ENCODE measurements around the gene OPN3.

OPN3 gene

GRCh38 chr1:241638909-241639622 is 1.1 kb downstream of the OPN3 start:
- no peaks in the 10 kb centered on the region for H3K27me3 Mint-ChIP-seq
- H3K9me3 Mint-ChIP-seq = peaks cover 10 to 19% of the 10 kb centered on the region in 2 donors
- peaks cover 30 to 69% of the 10 kb centered on the region in 2 donors for H3K4me1 Mint-ChIP-seq
- peaks cover 26 to 43% of the 10 kb centered on the region in 2 donors for H3K36me3 Mint-ChIP-seq
- no peak for DNase-seq
- H3K27ac Mint-ChIP-seq = peak overlapping the region; percentile 96
- no peak for ATAC-seq (replicated peaks)
- peak overlapping the region; percentile 97 to 99 for H3K4me3 Mint-ChIP-seq

DNA sequence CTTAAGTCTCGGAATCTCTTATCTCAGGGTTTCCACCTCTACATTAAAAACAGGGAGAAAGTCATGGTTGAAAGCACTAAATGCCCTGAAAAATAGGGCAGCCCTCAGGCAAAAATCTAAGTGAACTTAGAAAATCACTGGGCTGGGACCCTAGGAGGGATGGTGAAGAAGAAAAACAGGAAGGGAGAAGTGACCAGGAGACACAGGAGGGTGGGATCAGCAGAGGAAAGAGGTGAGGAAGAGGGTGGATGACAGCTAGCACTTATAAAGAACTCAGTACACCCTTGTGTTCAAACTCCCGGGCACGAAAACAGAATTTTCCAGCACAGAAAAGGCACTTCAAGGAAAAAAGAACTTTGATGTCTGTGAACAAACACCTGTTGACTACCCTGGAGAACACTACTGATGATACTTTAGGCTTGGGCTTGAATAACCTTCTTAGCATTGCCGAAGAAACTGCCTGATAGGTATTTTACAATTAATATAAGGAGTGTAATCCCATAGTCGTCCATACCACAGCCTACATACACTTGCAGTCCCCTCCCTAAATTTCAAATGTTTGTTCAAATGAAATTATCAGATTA is 2.0 kb downstream of the OPN3 start:
- Mint-ChIP-seq H3K4me1 (peaks cover 27 to 65% of the 10 kb centered on the region in 2 donors), H3K36me3 (peaks cover 30 to 44% of the 10 kb centered on the region in 2 donors), H3K9me3 (peaks cover 6 to 14% of the 10 kb centered on the region in 2 donors), H3K27me3 (no peaks in the 10 kb centered on the region), H3K27ac (peak overlapping the region; percentile 72), H3K4me3 (peak overlapping the region; percentile 87 to 99)
- DNase-seq (no peak), ATAC-seq (replicated peaks) (no peak)

- Mint-ChIP-seq H3K9me3 (peaks cover 5 to 14% of the 10 kb centered on the region in 2 donors), H3K27ac (peak overlapping the region; percentile 73), H3K36me3 (peaks cover 30 to 44% of the 10 kb centered on the region in 2 donors), H3K27me3 (no peaks in the 10 kb centered on the region), H3K4me3 (peak overlapping the region; percentile 87 to 99), H3K4me1 (peaks cover 27 to 64% of the 10 kb centered on the region in 2 donors)
- no peak for DNase-seq
- ATAC-seq (replicated peaks) = no peak
These were observed 2.6 kb downstream of the OPN3 start for GRCh38 chr1:241637604-241638003.

- Mint-ChIP-seq H3K9me3 (peaks cover 1 to 9% of the 10 kb centered on the region in 2 donors), H3K4me1 (peaks cover 29 to 67% of the 10 kb centered on the region in 2 donors), H3K4me3 (peak overlapping the region; percentile 87 to 99), H3K27me3 (no peaks in the 10 kb centered on the region), H3K27ac (peak overlapping the region; percentile 73), H3K36me3 (peaks cover 29 to 44% of the 10 kb centered on the region in 2 donors)
- DNase-seq (no peak), ATAC-seq (replicated peaks) (no peak)
These were observed 3.1 kb downstream of the OPN3 start for GRCh38 chr1:241637046-241637590.

- Mint-ChIP-seq H3K36me3 (peaks cover 33 to 51% of the 10 kb centered on the region in 2 donors), H3K9me3 (peaks cover 2 to 4% of the 10 kb centered on the region in 2 donors), H3K27me3 (no peaks in the 10 kb centered on the region), H3K4me3 (peak overlapping the region in 1 of 2 donors; percentile 29), H3K27ac (peak overlapping the region; percentile 88), H3K4me1 (peaks cover 31 to 73% of the 10 kb centered on the region in 2 donors)
- DNase-seq (no peak), ATAC-seq (replicated peaks) (no peak)
These were observed 3.9 kb downstream of the OPN3 start for GRCh38 chr1:241636291-241636690.

DNA sequence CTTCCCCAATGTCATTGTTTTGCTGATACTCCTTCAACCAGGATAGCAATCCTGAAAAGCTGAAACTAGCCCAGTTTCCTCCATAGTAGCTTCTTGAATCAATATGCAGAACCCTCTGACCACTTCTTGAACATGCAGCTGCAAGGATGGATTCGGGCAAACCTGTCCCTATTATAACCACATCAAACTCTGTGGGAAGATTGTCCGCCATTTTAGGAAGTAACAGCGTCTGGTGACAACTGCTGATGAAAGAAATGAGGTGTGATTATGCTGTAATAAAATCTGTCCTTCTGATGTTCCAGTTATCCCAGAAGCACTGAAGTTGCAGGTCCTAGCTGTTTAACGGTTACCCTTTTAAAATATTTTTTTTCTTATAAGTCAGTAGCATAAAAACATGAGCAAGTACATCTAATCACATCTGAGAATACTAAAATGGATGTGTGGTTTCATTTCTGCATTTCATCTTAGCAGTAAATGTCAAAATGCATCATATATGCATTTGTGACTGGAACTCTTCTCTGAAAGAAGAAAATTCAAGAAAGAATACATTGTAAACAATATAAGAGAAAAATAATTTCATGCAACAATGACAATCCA is 4.5 kb downstream of the OPN3 start:
- no peak for ATAC-seq (replicated peaks)
- peak overlapping the region; percentile 41 to 60 for H3K4me3 Mint-ChIP-seq
- H3K4me1 Mint-ChIP-seq = peaks cover 26 to 68% of the 10 kb centered on the region in 2 donors

DNA sequence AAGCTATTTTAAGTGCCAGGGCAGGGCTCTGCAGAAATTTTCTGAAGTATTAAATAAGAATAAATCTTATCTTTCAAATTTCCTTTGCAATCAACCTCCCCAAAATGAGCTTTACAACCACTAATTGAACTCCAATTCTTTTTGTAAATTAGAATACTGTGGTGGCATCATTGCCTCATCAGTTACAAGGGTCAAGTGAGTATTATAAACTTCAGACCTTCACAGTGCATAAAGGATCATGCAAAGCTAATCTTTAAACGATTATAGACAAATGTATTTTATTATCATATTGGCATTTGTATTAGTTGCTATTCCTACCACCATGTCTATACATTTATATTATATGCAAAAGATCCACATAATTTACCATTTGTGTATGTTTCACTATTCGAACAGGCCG is 7.2 kb downstream of the OPN3 start:
- ATAC-seq (replicated peaks) (no peak), DNase-seq (no peak)
- Mint-ChIP-seq H3K4me1 (peaks cover 26 to 64% of the 10 kb centered on the region in 2 donors), H3K9me3 (peaks cover 2 to 4% of the 10 kb centered on the region in 2 donors), H3K27me3 (no peaks in the 10 kb centered on the region), H3K27ac (no peak overlapping the region), H3K4me3 (no peak overlapping the region), H3K36me3 (peaks cover 29 to 46% of the 10 kb centered on the region in 2 donors)

More for the DNA sequence above, 4.5 kb downstream of the OPN3 start:
- DNase-seq = no peak
- Mint-ChIP-seq H3K27ac (peak overlapping the region; percentile 88), H3K36me3 (peaks cover 33 to 53% of the 10 kb centered on the region in 2 donors), H3K27me3 (no peaks in the 10 kb centered on the region), H3K9me3 (peaks cover 2 to 4% of the 10 kb centered on the region in 2 donors)

- DNase-seq (no peak), ATAC-seq (replicated peaks) (no peak)
- no peak overlapping the region for H3K27ac Mint-ChIP-seq
- H3K4me1 Mint-ChIP-seq = peaks cover 25 to 55% of the 10 kb centered on the region in 2 donors
- H3K27me3 Mint-ChIP-seq = no peaks in the 10 kb centered on the region
- H3K4me3 Mint-ChIP-seq = peak overlapping the region in 1 of 2 donors; percentile 4
- peaks cover 30 to 38% of the 10 kb centered on the region in 2 donors for H3K36me3 Mint-ChIP-seq
- peaks cover 2 to 4% of the 10 kb centered on the region in 2 donors for H3K9me3 Mint-ChIP-seq
These were observed 8.5 kb downstream of the OPN3 start for GRCh38 chr1:241631674-241632073.

GRCh38 chr1:241630899-241631298 is 9.3 kb downstream of the OPN3 start:
- Mint-ChIP-seq H3K27ac (no peak overlapping the region), H3K4me3 (no peak overlapping the region), H3K36me3 (peaks cover 31 to 37% of the 10 kb centered on the region in 2 donors), H3K4me1 (peaks cover 25 to 49% of the 10 kb centered on the region in 2 donors), H3K27me3 (no peaks in the 10 kb centered on the region), H3K9me3 (peaks cover 2 to 4% of the 10 kb centered on the region in 2 donors)
- ATAC-seq (replicated peaks) (no peak), DNase-seq (no peak)

DNA sequence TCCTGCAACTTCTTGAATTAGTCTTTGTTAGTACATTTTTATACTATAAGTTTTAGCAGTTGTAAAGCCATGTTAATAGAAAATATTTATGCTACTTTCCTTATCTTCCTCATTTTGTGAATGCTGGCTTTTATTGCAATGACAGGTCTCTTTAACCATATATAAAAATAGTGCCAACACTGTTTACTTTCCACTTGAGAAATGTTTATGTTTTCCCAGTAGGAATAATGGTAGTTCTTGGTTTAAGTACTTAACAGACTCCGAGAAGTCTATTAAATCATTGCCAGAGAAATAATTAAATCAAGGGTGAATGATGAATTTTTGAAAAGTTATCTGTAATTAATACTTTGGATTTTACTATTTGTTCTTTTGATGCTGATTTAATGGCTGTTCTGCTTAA is 9.7 kb downstream of the OPN3 start:
- no peak overlapping the region for H3K27ac Mint-ChIP-seq
- peaks cover 2 to 4% of the 10 kb centered on the region in 2 donors for H3K9me3 Mint-ChIP-seq
- H3K27me3 Mint-ChIP-seq = no peaks in the 10 kb centered on the region
- H3K36me3 Mint-ChIP-seq = peaks cover 31 to 35% of the 10 kb centered on the region in 2 donors
- peaks cover 23 to 45% of the 10 kb centered on the region in 2 donors for H3K4me1 Mint-ChIP-seq
- ATAC-seq (replicated peaks) (no peak), DNase-seq (no peak)
- H3K4me3 Mint-ChIP-seq = peak overlapping the region; percentile 17 to 22

DNA sequence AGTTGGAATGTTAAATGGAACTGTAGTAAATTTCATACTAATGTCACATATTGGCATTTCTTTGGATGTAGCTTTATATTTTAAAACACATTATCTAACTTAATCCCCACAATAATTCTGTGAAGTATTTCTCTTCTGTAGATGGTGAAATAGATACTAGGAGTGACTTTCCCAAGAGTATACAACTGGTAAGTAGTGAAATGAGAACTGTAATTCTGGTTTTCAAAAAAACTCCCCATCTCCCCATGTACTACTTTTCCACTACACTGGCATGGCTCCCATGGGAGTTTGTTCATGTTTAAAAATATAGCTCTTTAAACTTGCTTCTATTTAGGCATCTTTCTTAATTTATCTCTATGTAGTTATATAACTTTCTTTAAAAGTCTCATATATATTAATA is 10.2 kb downstream of the OPN3 start:
- no peaks in the 10 kb centered on the region for H3K27me3 Mint-ChIP-seq
- DNase-seq = no peak
- ATAC-seq (replicated peaks) = peak in 1 of 2 donors; percentile 62
- H3K4me3 Mint-ChIP-seq = no peak overlapping the region
- no peak overlapping the region for H3K27ac Mint-ChIP-seq
- peaks cover under 1 to 2% of the 10 kb centered on the region in 2 donors for H3K9me3 Mint-ChIP-seq
- H3K4me1 Mint-ChIP-seq = peaks cover 18 to 40% of the 10 kb centered on the region in 2 donors
- peaks cover 28 to 30% of the 10 kb centered on the region in 2 donors for H3K36me3 Mint-ChIP-seq

- no peaks in the 10 kb centered on the region for H3K27me3 Mint-ChIP-seq
- peaks cover 0 to 2% of the 10 kb centered on the region in 2 donors for H3K9me3 Mint-ChIP-seq
- peaks cover 34 to 37% of the 10 kb centered on the region in 2 donors for H3K36me3 Mint-ChIP-seq
- ATAC-seq (replicated peaks) = peak; percentile 79 to 84
- no peak for DNase-seq
- peak overlapping the region; percentile 46 to 77 for H3K4me3 Mint-ChIP-seq
- peak overlapping the region; percentile 83 for H3K27ac Mint-ChIP-seq
- H3K4me1 Mint-ChIP-seq = peaks cover 27 to 44% of the 10 kb centered on the region in 2 donors
These were observed 12.5 kb downstream of the OPN3 start for GRCh38 chr1:241627453-241628259.

DNA sequence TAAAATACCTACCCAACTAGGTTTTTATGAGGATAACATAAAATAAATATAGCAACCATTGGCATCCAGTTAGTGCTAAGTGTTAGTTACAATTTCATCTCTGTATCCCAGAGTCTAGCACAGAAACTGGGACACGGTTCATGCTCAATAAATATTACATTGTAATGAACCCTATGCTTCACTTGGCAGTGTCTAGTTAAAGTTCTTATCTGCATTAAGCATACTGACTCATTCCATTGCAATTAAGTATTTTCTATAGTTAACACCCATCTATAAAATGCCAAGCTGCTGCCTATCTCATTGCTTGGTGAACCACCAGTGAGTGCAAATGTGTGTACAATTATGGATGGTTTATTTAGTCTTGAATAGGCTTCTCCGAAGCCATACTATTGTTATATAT is 15.2 kb downstream of the OPN3 start:
- H3K36me3 Mint-ChIP-seq = peaks cover 35 to 36% of the 10 kb centered on the region in 2 donors
- no peaks in the 10 kb centered on the region for H3K27me3 Mint-ChIP-seq
- peaks cover 28 to 43% of the 10 kb centered on the region in 2 donors for H3K4me1 Mint-ChIP-seq
- no peak overlapping the region for H3K4me3 Mint-ChIP-seq
- H3K27ac Mint-ChIP-seq = no peak overlapping the region
- ATAC-seq (replicated peaks) = no peak
- DNase-seq = no peak
- no peaks in the 10 kb centered on the region for H3K9me3 Mint-ChIP-seq

All from stimulated activated naive B cell treated with anti-CD40 and anti-IgM and Interleukin-4, amounts not matched to agents 10 μg/mL and 1 μg/mL and 100 μg/mL, for 72 hours (primary cell).